ENCODE measurements around the gene OR51B6. TPM values are rescaled to one million over a fixed set of nuclear protein-coding genes. Genes with fewer than 3 reads are reported as not detected.
A peak's percentile ranks its signal among the peaks of the same experiment; 100 is the strongest.
"Not testable (repeated sequence)": the region's sequence is repeated elsewhere in the genome, so short reads cannot be mapped to it uniquely, and the experiment has no call there.

OR51B6 gene
- total and polyA plus RNA-seq, 9 of the 15 experiments (the other 6 are each of a cell fraction or from before 2014, with no cell fraction given): 0.06 to 0.97 TPM; not detected in 7

GRCh38 chr11:5349550-5349949, 1.8 kb upstream of the OR51B6 start:
- no peak overlapping the region for H3K4me2 ChIP-seq (ENCODE audit: insufficient read depth, low read length)
- H3K9ac ChIP-seq (ENCODE audit: insufficient read depth in 1 of 2, low read depth in 2 of 2, low read length in 2 of 2): no peak overlapping the region
- no peak for TF ChIP-seq RBM25 (IDR thresholded peaks at IDR 0.05; ENCODE audit: low read depth, low read length, severe bottlenecking)
- TF ChIP-seq MCM3 (IDR thresholded peaks at IDR 0.05): no peak
- TF ChIP-seq ETS2 (tag; IDR thresholded peaks at IDR 0.05; ENCODE audit: borderline replicate concordance, poor library complexity, severe bottlenecking): no peak
- no peak for TF ChIP-seq CEBPG (CRISPR knock-in tag; IDR thresholded peaks at IDR 0.05)
- TF ChIP-seq CEBPG (tag; conservative IDR thresholded peaks at IDR 0.05 in 1 of 2, IDR thresholded peaks at IDR 0.05 in 1 of 2): 0 out of 4 replicates have a peak, but pooled peaks of 1 of the 2 experiments have one; percentile 14
- no peak for TF ChIP-seq TCFL5 (CRISPR knock-in tag; conservative IDR thresholded peaks at IDR 0.05)
- no peak for TF ChIP-seq ATF6 (CRISPR knock-in tag; IDR thresholded peaks at IDR 0.05)
- no peak for TF ChIP-seq RNF219 (CRISPR knock-in tag; IDR thresholded peaks at IDR 0.05)
- in situ Hi-C loops (cut with MboI) (no loop called here), intact Hi-C loops (cut with micrococcal nuclease) (no loop called here)
- peaks cover 79% of the 10 kb centered on the region for H3K36me3 ChIP-seq (ENCODE audit: control insufficient read depth, insufficient read depth, low read length)
- WGBS (ENCODE audit: insufficient coverage, low coverage, missing lambda C conversion rate): 67% methylated on average over 1 of the region's 1 CpG
- H2AFZ ChIP-seq (ENCODE audit: low read depth, low read length): no peak overlapping the region
- no TSS peak for BruUV-seq (replicated peaks)
- H3K79me2 ChIP-seq (ENCODE audit: control insufficient read depth, insufficient read depth, low read length): peaks cover 58% of the 10 kb centered on the region
- H3K4me1 ChIP-seq (replicated peaks in 1 of 2; ENCODE audit: control insufficient read depth in 2 of 2, insufficient read depth in 2 of 2, low read length in 2 of 2): peaks cover 0 to 3% of the 10 kb centered on the region in 2 experiments; a peak in 2 of 5 replicates
- ATAC-seq (no peak), DNase-seq (ENCODE audit: extremely low read depth in 1 of 4, low spot score in 3 of 4) (no peak), FAIRE-seq (no peak)
- CTCF ChIA-PET (ENCODE audit: low intra/inter-chr PET ratio): no interaction called here
- no peak overlapping the region for H3K4me3 ChIP-seq
- H3K9me3 ChIP-seq (replicated peaks; ENCODE audit: control insufficient read depth, insufficient read depth, low read depth, low read length): no peaks in the 10 kb centered on the region
- no peaks in the 10 kb centered on the region for H4K20me1 ChIP-seq (replicated peaks; ENCODE audit: control insufficient read depth, insufficient read depth, low read length)
- H3K27ac ChIP-seq (ENCODE audit: extremely low read depth, low read depth, low read length): no peak overlapping the region
- POLR2A ChIA-PET: no interaction called here
- no peaks in the 10 kb centered on the region for H3K27me3 ChIP-seq (ENCODE audit: control insufficient read depth in 2 of 2, insufficient read depth in 2 of 2, low read length in 2 of 2)
- no peaks in the 10 kb centered on the region for H3K9me1 ChIP-seq (ENCODE audit: control insufficient read depth, insufficient read depth, low read length)

- H3K27ac ChIP-seq (ENCODE audit: extremely low read depth, low read depth, low read length); H2AFZ ChIP-seq (ENCODE audit: low read depth, low read length); H3K9me1 ChIP-seq (ENCODE audit: control insufficient read depth, insufficient read depth, low read length); H3K9ac ChIP-seq (ENCODE audit: insufficient read depth in 1 of 2, low read depth in 2 of 2, low read length in 2 of 2); H3K27me3 ChIP-seq (ENCODE audit: control insufficient read depth in 2 of 2, insufficient read depth in 2 of 2, low read length in 2 of 2); FAIRE-seq; in situ Hi-C loops (cut with MboI); DNase-seq (ENCODE audit: extremely low read depth in 1 of 4, low spot score in 3 of 4); CTCF ChIA-PET (ENCODE audit: low intra/inter-chr PET ratio); ATAC-seq; POLR2A ChIA-PET; H3K4me3 ChIP-seq; H3K4me2 ChIP-seq (ENCODE audit: insufficient read depth, low read length); intact Hi-C loops (cut with micrococcal nuclease); H3K9me3 ChIP-seq (replicated peaks; ENCODE audit: control insufficient read depth, insufficient read depth, low read depth, low read length); BruUV-seq (replicated peaks); H4K20me1 ChIP-seq (replicated peaks; ENCODE audit: control insufficient read depth, insufficient read depth, low read length); H3K4me1 ChIP-seq (replicated peaks in 1 of 2; ENCODE audit: control insufficient read depth in 2 of 2, insufficient read depth in 2 of 2, low read length in 2 of 2): not testable (repeated sequence)
- Histone ChIP-seq H3K36me3 (ENCODE audit: control insufficient read depth, insufficient read depth, low read length) (peaks cover 40% of the 10 kb centered on the region), H3K79me2 (ENCODE audit: control insufficient read depth, insufficient read depth, low read length) (peaks cover 41% of the 10 kb centered on the region)
- WGBS (ENCODE audit: insufficient coverage, low coverage, missing lambda C conversion rate): 92% methylated on average over 3 of the region's 5 CpGs
Observed at GRCh38 chr11:5356031-5356430, 4.7 kb downstream of the OR51B6 start.

Measured in K562 (cell line).